K562 (cell line): ENCODE data around the gene ANKRD33. TPM values are rescaled to one million over a fixed set of nuclear protein-coding genes. Genes with fewer than 3 reads are reported as not detected.

ENCODE experiments used
- ATAC-seq: fragments of 200-7000 bp; cut with Tn5 transposase; 3 replicates; pipeline ENCODE4 v1.9.1; 2020; ENCODE audit warnings: moderate library complexity
- BruUV-seq: library from RNA; stranded (reverse); fragments of 400-500 nt; replicated peaks from 2 replicates; lab custom pipeline; 2021; lab: Mats Ljungman, UMichigan
- CTCF ChIA-PET: fragments of 300-600 bp; formaldehyde crosslinking; extraction: SDS; loops from one replicate; lab custom pipeline; 2021; ENCODE audit warnings: low intra/inter-chr PET ratio; lab: Yijun Ruan, JAX
- POLR2A ChIA-PET: fragments of 300-600, 350-650 bp; sonication (Branson Sonifier 250); formaldehyde crosslinking; extraction: SDS; loops from one replicate; lab custom pipeline; 2021; ENCODE audit warnings: antibody characterized with exemption, inconsistent platforms; lab: Yijun Ruan, JAX
- DNase-seq, 4 experiments: peaks; one replicate each; pipeline versions ENCODE4 v3.0.0 to v3.0.0-alpha.2; 2011 to 2018; ENCODE audit warnings: low spot score in 3 of 4, mixed read lengths in 3 of 4; ENCODE audit errors: extremely low read depth in 1 of 4
- FAIRE-seq: peaks from 2 replicates; lab custom pipeline; 2011; peaks lifted over from hg19 to GRCh38; lab: Jason Lieb, UNC
- H2AFZ ChIP-seq: 2 replicates; pipeline ENCODE4 v1.6.0; 2011; ENCODE audit warnings: low read depth, low read length, control low read depth, inconsistent platforms
- H3K27ac ChIP-seq: fragments of 200-600 bp; 3 replicates; pipeline ENCODE4 v1.8.0; 2011; ENCODE audit warnings: low read depth, mild to moderate bottlenecking, control low read depth, inconsistent platforms, low read length, moderate library complexity, mixed read lengths; ENCODE audit errors: extremely low read depth
- H3K27me3 ChIP-seq, 2 experiments: fragments of 300-600 bp in 1 of 2; 2 replicates in 1 of 2; 3 replicates in 1 of 2; pipeline versions ENCODE4 v1.6.0 to v1.8.0; 2011; ENCODE audit warnings: inconsistent platforms in 2 of 2, low read length in 2 of 2, mild to moderate bottlenecking in 1 of 2, mixed read lengths in 1 of 2, moderate library complexity in 1 of 2; ENCODE audit not compliant: control insufficient read depth in 2 of 2, insufficient read depth in 2 of 2
- H3K36me3 ChIP-seq: fragments of 300-600 bp; 3 replicates; pipeline ENCODE4 v1.8.0; 2011; ENCODE audit warnings: mild to moderate bottlenecking, low read length, inconsistent platforms; ENCODE audit not compliant: control insufficient read depth, insufficient read depth
- H3K4me1 ChIP-seq, 2 experiments: fragments of 200-600 bp in 1 of 2; replicated peaks in 1 of 2; 2 replicates in 1 of 2; 3 replicates in 1 of 2; pipeline versions ENCODE4 v1.5.1 to v1.8.0; 2011; ENCODE audit warnings: inconsistent platforms in 2 of 2, low read length in 2 of 2, mild to moderate bottlenecking in 1 of 2, mixed read lengths in 1 of 2, moderate library complexity in 1 of 2; ENCODE audit not compliant: control insufficient read depth in 2 of 2, insufficient read depth in 2 of 2
- H3K4me2 ChIP-seq: 2 replicates; pipeline ENCODE4 v1.6.1; 2011; ENCODE audit warnings: low read length, control low read depth, inconsistent platforms, mixed read lengths; ENCODE audit not compliant: insufficient read depth
- H3K4me3 ChIP-seq: fragments of 200-600 bp; sonication (generic), shearing (Covaris generic); 2 replicates; pipeline ENCODE4 v1.5.1; 2016; ENCODE audit warnings: control low read depth, inconsistent platforms
- H3K79me2 ChIP-seq: fragments of 200-600 bp; 3 replicates; pipeline ENCODE4 v1.8.0; 2011; ENCODE audit warnings: low read length, inconsistent platforms; ENCODE audit not compliant: control insufficient read depth, insufficient read depth
- H3K9ac ChIP-seq, 2 experiments: 2 replicates each; pipeline versions ENCODE4 v1.6.0 to v1.6.1; 2011; ENCODE audit warnings: low read depth in 2 of 2, low read length in 2 of 2, control low read depth in 1 of 2, inconsistent platforms in 1 of 2, mild to moderate bottlenecking in 1 of 2, mixed read lengths in 1 of 2; ENCODE audit not compliant: insufficient read depth in 1 of 2
- H3K9me1 ChIP-seq: one replicate; pipeline ENCODE4 v1.6.0; 2011; ENCODE audit warnings: inconsistent platforms, mild to moderate bottlenecking, low read length, moderate library complexity; ENCODE audit not compliant: control insufficient read depth, insufficient read depth
- H3K9me3 ChIP-seq: replicated peaks from 2 replicates; pipeline ENCODE4 v1.5.1; 2011; ENCODE audit warnings: low read depth, low read length, inconsistent platforms; ENCODE audit not compliant: control insufficient read depth, insufficient read depth
- H4K20me1 ChIP-seq: replicated peaks from 2 replicates; pipeline ENCODE4 v1.6.1; 2011; ENCODE audit warnings: low read length, inconsistent platforms, mixed read lengths; ENCODE audit not compliant: control insufficient read depth, insufficient read depth
- ARID1B ChIP-seq: fragments of 450-650 bp; IDR thresholded peaks from 2 replicates; pipeline ENCODE4 v1.6.1; 2016; ENCODE audit warnings: antibody characterized with exemption, mild to moderate bottlenecking, inconsistent platforms
- ATF1 ChIP-seq, 2 experiments: fragments of 450-650 bp in 1 of 2; IDR thresholded peaks; 2 replicates each; pipeline ENCODE4 v1.6.1; 2016; ENCODE audit warnings: missing compliant biosample characterization in 1 of 2, missing genetic modification characterization in 1 of 2
- CBFA2T2 ChIP-seq: fragments of 450-650 bp; conservative IDR thresholded peaks from 2 replicates; pipeline ENCODE4 v1.6.1; 2017; ENCODE audit warnings: mild to moderate bottlenecking
- CBX3 ChIP-seq, 2 experiments: IDR thresholded peaks; 1 replicate in 1 of 2; 2 replicates in 1 of 2; pipeline ENCODE4 v1.6.1; 2012; ENCODE audit warnings: inconsistent platforms in 2 of 2, low read length in 2 of 2, borderline replicate concordance in 1 of 2, control low read depth in 1 of 2
- CC2D1A ChIP-seq: fragments of 450-650 bp; IDR thresholded peaks from 2 replicates; pipeline ENCODE4 v1.6.1; 2017; ENCODE audit warnings: mild to moderate bottlenecking
- CXXC5 ChIP-seq: fragments of 250-450 bp; sonication (Bioruptor Pico); IDR thresholded peaks from 2 replicates; pipeline ENCODE4 v1.8.0; 2022; ENCODE audit warnings: inconsistent platforms, mild to moderate bottlenecking, moderate library complexity
- HMG20B ChIP-seq: fragments of 250-450 bp; sonication (Bioruptor Pico); IDR thresholded peaks from 2 replicates; pipeline ENCODE4 v1.5.0; 2021; ENCODE audit warnings: mild to moderate bottlenecking
- JUN ChIP-seq, 2 experiments: sonication (generic) in 1 of 2; formaldehyde crosslinking in 1 of 2; IDR thresholded peaks; 2 replicates each; pipeline versions ENCODE4 v1.6.1 to v1.8.0; 2012 to 2022; ENCODE audit warnings: borderline replicate concordance in 2 of 2, mild to moderate bottlenecking in 2 of 2, improper control_type of control experiment in 1 of 2, low read depth in 1 of 2, low read length in 1 of 2, missing genetic modification reagents in 1 of 2
- KHSRP ChIP-seq: fragments of 450-650 bp; IDR thresholded peaks from 2 replicates; pipeline ENCODE4 v1.6.1; 2017
- MCM5 ChIP-seq: fragments of 450-650 bp; IDR thresholded peaks from 2 replicates; pipeline ENCODE4 v1.6.1; 2016; ENCODE audit warnings: low read depth
- MITF ChIP-seq: IDR thresholded peaks from 2 replicates; pipeline ENCODE4 v1.6.1; 2014; ENCODE audit warnings: antibody characterized with exemption
- NCOR1 ChIP-seq: fragments of 450-650 bp; IDR thresholded peaks from 2 replicates; pipeline ENCODE4 v1.6.1; 2016; ENCODE audit warnings: mild to moderate bottlenecking, moderate library complexity
- NFRKB ChIP-seq: fragments of 450-650 bp; IDR thresholded peaks from 2 replicates; pipeline ENCODE4 v1.6.1; 2016; ENCODE audit warnings: low read depth
- PHB2 ChIP-seq: fragments of 450-650 bp; IDR thresholded peaks from 2 replicates; pipeline ENCODE4 v1.6.1; 2017; ENCODE audit warnings: low read depth
- PHF21A ChIP-seq: fragments of 450-650 bp; IDR thresholded peaks from 2 replicates; pipeline ENCODE4 v1.6.1; 2017; ENCODE audit warnings: low read depth, borderline replicate concordance
- PURB ChIP-seq: sonication (generic); formaldehyde crosslinking; IDR thresholded peaks from 2 replicates; pipeline ENCODE4 v1.9.0; 2021; ENCODE audit warnings: low read depth, mild to moderate bottlenecking, missing genetic modification reagents
- RNF2 ChIP-seq: sonication (generic); IDR thresholded peaks from 2 replicates; pipeline ENCODE4 v1.6.1; 2016
- TBL1XR1 ChIP-seq, 2 experiments: IDR thresholded peaks; 2 replicates each; pipeline ENCODE4 v1.6.1; 2012; ENCODE audit warnings: improper control_type of control experiment in 2 of 2, low read length in 2 of 2, mild to moderate bottlenecking in 1 of 2
- ZKSCAN1 ChIP-seq: fragments of 150-350 bp; IDR thresholded peaks from 2 replicates; pipeline ENCODE4 v1.6.1; 2016; ENCODE audit warnings: low read depth, low read length
- ZNF143 ChIP-seq: sonication (generic); formaldehyde crosslinking; IDR thresholded peaks from 2 replicates; pipeline ENCODE4 v1.9.0; 2022; ENCODE audit warnings: mild to moderate bottlenecking, missing genetic modification reagents
- ZNF644 ChIP-seq: fragments of 200-800 bp; sonication (Bioruptor generic); IDR thresholded peaks from 2 replicates; pipeline ENCODE4 v1.6.1; 2016; ENCODE audit warnings: low read depth, missing genetic modification characterization, missing compliant biosample characterization
- ZNF76 ChIP-seq: fragments of 250-450 bp; sonication (Bioruptor Pico); IDR thresholded peaks from 2 replicates; pipeline ENCODE4 v1.4.0; 2020; ENCODE audit warnings: mild to moderate bottlenecking, moderate library complexity, borderline replicate concordance
- ZZZ3 ChIP-seq: fragments of 450-650 bp; IDR thresholded peaks from 2 replicates; pipeline ENCODE4 v1.6.1; 2016; ENCODE audit warnings: antibody characterized with exemption, mild to moderate bottlenecking, moderate library complexity
- whole genome bisulfite sequencing: fragments of 100-300 bp; shearing (Covaris generic); methylation state at CpG from one replicate; pipeline ENCODE4 v1.1.6; 2016; ENCODE audit warnings: low coverage, mixed read lengths; ENCODE audit not compliant: insufficient coverage; ENCODE audit errors: missing lambda C conversion rate; 5-methylcytosine and 5-hydroxymethylcytosine counted together
- in situ Hi-C: fragments of 300-500 bp; cut with MboI; formaldehyde crosslinking; loops from 4 replicates; pipeline ENCODE4 v1.15.0; 2018; ENCODE audit warnings: inconsistent platforms, mixed read lengths
- intact Hi-C: fragments of 100-400 bp; cut with micrococcal nuclease; formaldehyde crosslinking; loops from 2 replicates; pipeline ENCODE4 v1.14.2; 2022
- polyA plus RNA-seq, 8 experiments: library from polyadenylated mRNA; depleted of rRNA in 4 of 8; stranded (reverse) in 5 of 8; unstranded in 3 of 8; fragments of >200 nt; fragmentation: Nextera tagmentation in 2 of 8; fragmentation: Illumina TruSeq in 1 of 8; extraction: Ambion mirVana in 2 of 8; extraction: Trizol in 1 of 8; gene quantifications; 2 replicates each; pipeline versions ENCODE4 v1.2.1 to v1.2.3, GENCODE V29; 2011 to 2014; ENCODE audit warnings: inconsistent platforms in 1 of 8, missing spikeins in 1 of 8
- total RNA-seq, 7 experiments: library from RNA; depleted of rRNA in 6 of 7; stranded (reverse); fragments of >200 nt in 6 of 7; fragmentation: Illumina TruSeq in 2 of 7; extraction: Trizol in 2 of 7; gene quantifications; 2 replicates each; pipeline versions ENCODE4 v1.2.1 to v1.2.3, GENCODE V29; 2011 to 2021; ENCODE audit warnings: low replicate concordance in 1 of 7

ANKRD33 gene
- total and polyA plus RNA-seq, 9 of the 15 experiments (the other 6 are each of a cell fraction or from before 2014, with no cell fraction given), result 0.04 to 0.11 (median 0.07) TPM; not detected in 4

- peak overlapping the region; percentile 1; the same call in 1 of the 2 replicates for H3K4me2 ChIP-seq
- ChIA-PET POLR2A (interaction anchor here (0.5 to 2.1 kb wide), 5 partner anchors 9 to 699 kb away, joined by 3 to 9 read pairs (median 4); no protein-coding TSS in a partner anchor), CTCF (no interaction called here)
- peak overlapping the region in 1 of 2 experiments; percentile 60; a peak in 2 of 4 replicates for H3K9ac ChIP-seq
- no peaks in the 10 kb centered on the region; a peak in 1 of 5 replicates for H3K27me3 ChIP-seq
- peak; percentile 80 for ATAC-seq
- H3K27ac ChIP-seq, result no peak overlapping the region
- intact Hi-C loops (no loop called here), in situ Hi-C loops (no loop called here)
- peaks cover 21 to 41% of the 10 kb centered on the region in 2 experiments for H3K4me1 ChIP-seq
- no peak overlapping the region for H2AFZ ChIP-seq
- no TSS peak for BruUV-seq
- peak in 2 of 4 experiments; percentile 65 to 82 for DNase-seq
- under 1% methylated on average over 16 of the region's 16 CpGs for WGBS
- peaks cover 10% of the 10 kb centered on the region for H4K20me1 ChIP-seq
- FAIRE-seq, result peak; percentile 76
- no peaks in the 10 kb centered on the region for H3K79me2 ChIP-seq
- no peaks in the 10 kb centered on the region for H3K9me1 ChIP-seq
- H3K36me3 ChIP-seq, result no peaks in the 10 kb centered on the region
- H3K9me3 ChIP-seq, result no peaks in the 10 kb centered on the region
- no peak overlapping the region for H3K4me3 ChIP-seq
- TF ChIP-seq ARID1B (peak; percentile 95), ZNF76 (no peak), JUN (IDR thresholded peaks at IDR 0.05; ENCODE audit: borderline replicate concordance, low read depth, low read length) (no peak), JUN (CRISPR knock-in tag; IDR thresholded peaks at IDR 0.05; ENCODE audit: borderline replicate concordance) (no peak), HMG20B (no peak), ZNF143 (CRISPR knock-in tag) (peak; percentile 25; the same call in 1 of the 2 replicates), ZKSCAN1 (peak; percentile 65), PHB2 (peak; percentile 73), NFRKB (no peak), MITF (no peak), PHF21A (peak; percentile 83; the same call in 1 of the 2 replicates), RNF2 (0 out of 2 replicates have a peak, but pooled peaks have one; percentile 42), NCOR1 (peak; percentile 88), CBX3 (IDR thresholded peaks at IDR 0.05; ENCODE audit: borderline replicate concordance in 1 of 2, low read length in 2 of 2) (0 out of 3 replicates have a peak, but pooled peaks of 1 of the 2 experiments have one; percentile 12), ZZZ3 (no peak), CC2D1A (peak; percentile 64; the same call in 1 of the 2 replicates), CXXC5 (CRISPR knock-in tag) (peak; percentile 91), PURB (CRISPR knock-in tag) (no peak), CBFA2T2 (peak; percentile 95), KHSRP (no peak), MCM5 (no peak), ATF1 (CRISPR knock-in tag; IDR thresholded peaks at IDR 0.05) (no peak), ATF1 (tag; IDR thresholded peaks at IDR 0.05) (0 out of 2 replicates have a peak, but pooled peaks have one; percentile 19), TBL1XR1 (IDR thresholded peaks at IDR 0.05; ENCODE audit: low read length in 2 of 2) (peak in 1 of 2 experiments; percentile 58; a peak in 1 of 4 replicates), ZNF644 (tag) (0 out of 2 replicates have a peak, but pooled peaks have one; percentile 40)
Measured at GRCh38 chr12:51917746-51918453, 30.0 kb downstream of the ANKRD33 start.
